Measurements from ENCODE around the gene TYW1B.
"Not testable (repeated sequence)": the region's sequence is repeated elsewhere in the genome, so short reads cannot be mapped to it uniquely, and the experiment has no call there.

The TYW1B gene

GRCh38 chr7:72710983-72711382, 117.0 kb downstream of the TYW1B start:
- H3K9me3 Mint-ChIP-seq = peaks cover 1% of the 10 kb centered on the region
- ATAC-seq (ENCODE audit: low read depth) = no peak
- H3K36me3 Mint-ChIP-seq = peaks cover 34% of the 10 kb centered on the region
- no peak for DNase-seq (ENCODE audit: low spot score in 2 of 2)
- no peak overlapping the region for H3K4me3 Mint-ChIP-seq
- no peak overlapping the region for H3K27ac Mint-ChIP-seq
- H3K4me1 Mint-ChIP-seq = no peaks in the 10 kb centered on the region
- H3K27me3 Mint-ChIP-seq = no peaks in the 10 kb centered on the region

DNA sequence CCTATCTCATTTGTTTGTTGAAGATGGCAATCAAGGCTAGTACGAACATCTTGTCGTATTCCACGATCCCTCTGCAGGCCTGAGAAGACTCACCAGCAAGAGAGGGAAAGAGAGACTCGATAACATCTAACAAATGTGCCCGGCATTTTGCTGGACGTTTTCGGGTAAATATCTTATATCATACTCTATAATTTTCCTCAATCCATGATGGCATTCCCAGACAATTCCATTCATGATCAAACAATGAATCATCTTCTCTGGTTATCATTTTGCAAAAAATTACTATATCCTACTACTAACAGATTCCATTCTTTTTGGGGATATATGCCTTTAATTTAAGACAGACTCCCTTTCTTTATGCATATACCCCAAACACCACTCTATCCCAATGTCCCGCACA, 118.1 kb downstream of the TYW1B start:
- no peak overlapping the region for H3K27ac Mint-ChIP-seq
- no peaks in the 10 kb centered on the region for H3K4me1 Mint-ChIP-seq

DNA sequence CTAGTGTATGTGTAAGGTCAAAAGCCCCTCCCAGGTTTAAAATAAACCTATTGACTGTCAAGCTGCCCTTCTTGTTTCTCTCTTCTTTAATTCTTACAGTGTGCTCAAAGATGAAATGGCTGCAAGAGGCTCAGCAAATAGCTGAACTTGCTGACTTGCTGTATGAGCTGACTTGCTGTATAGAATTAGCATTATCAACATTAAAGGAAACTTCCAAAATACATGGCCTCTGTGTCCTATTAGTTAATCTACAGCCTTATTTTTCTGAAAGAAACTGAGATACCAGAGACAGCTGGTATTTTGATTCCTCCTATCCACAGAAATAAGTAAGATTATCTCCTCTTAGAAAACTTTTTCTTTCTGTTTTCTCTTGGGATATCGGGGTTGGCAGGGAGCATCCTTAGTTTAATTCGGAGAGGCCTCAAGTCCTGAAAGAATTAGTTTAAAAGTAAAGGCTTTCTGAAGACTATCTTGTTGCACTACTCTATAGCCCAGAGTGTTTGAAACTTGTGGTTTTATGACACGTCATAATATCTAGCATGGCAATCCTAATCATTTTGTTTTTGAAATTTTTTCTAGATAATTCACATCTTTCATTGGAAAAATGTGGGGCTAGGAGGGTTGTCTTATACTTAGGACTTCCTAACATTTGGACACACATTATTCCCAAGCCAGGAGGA, 119.5 kb downstream of the TYW1B start:
- H3K9me3 Mint-ChIP-seq; H3K4me1 Mint-ChIP-seq; H3K4me3 Mint-ChIP-seq; DNase-seq (ENCODE audit: low spot score in 2 of 2); H3K27me3 Mint-ChIP-seq; ATAC-seq (ENCODE audit: low read depth); H3K27ac Mint-ChIP-seq: not testable (repeated sequence)
- peaks cover 37% of the 10 kb centered on the region for H3K36me3 Mint-ChIP-seq

More for the DNA sequence above, 118.1 kb downstream of the TYW1B start:
- Mint-ChIP-seq H3K27me3 (no peaks in the 10 kb centered on the region), H3K4me3 (no peak overlapping the region), H3K9me3 (peaks cover 1% of the 10 kb centered on the region), H3K36me3 (peaks cover 37% of the 10 kb centered on the region)
- DNase-seq (ENCODE audit: low spot score in 2 of 2) = no peak
- no peak for ATAC-seq (ENCODE audit: low read depth)

DNA sequence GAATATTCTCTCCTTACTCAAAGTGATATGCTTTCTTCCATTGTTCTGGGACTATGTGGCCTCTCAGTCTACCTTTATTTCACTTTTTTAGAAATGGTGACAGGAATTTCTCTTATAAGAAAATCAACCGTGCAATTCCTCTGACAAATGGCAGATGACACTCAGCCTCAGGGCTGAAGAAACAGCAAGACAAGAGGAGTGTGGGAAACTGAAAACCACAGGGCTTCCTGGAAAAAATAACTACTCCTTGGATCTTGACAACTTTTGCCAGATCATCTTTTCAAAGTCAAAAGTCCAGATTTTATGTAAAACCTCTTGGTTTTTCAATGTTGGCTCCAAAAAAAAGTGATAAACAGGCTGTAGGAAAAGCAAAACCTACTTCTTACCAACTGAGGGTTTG, 121.5 kb downstream of the TYW1B start:
- ATAC-seq (ENCODE audit: low read depth) (no peak), DNase-seq (ENCODE audit: low spot score in 2 of 2) (no peak)
- no peak overlapping the region for H3K4me3 Mint-ChIP-seq
- peaks cover 1% of the 10 kb centered on the region for H3K9me3 Mint-ChIP-seq
- peaks cover 32% of the 10 kb centered on the region for H3K36me3 Mint-ChIP-seq
- no peak overlapping the region for H3K27ac Mint-ChIP-seq
- H3K27me3 Mint-ChIP-seq = no peaks in the 10 kb centered on the region
- no peaks in the 10 kb centered on the region for H3K4me1 Mint-ChIP-seq

- H3K4me3 Mint-ChIP-seq; ATAC-seq (ENCODE audit: low read depth); H3K9me3 Mint-ChIP-seq; DNase-seq (ENCODE audit: low spot score in 2 of 2); H3K27me3 Mint-ChIP-seq; H3K27ac Mint-ChIP-seq; H3K4me1 Mint-ChIP-seq: not testable (repeated sequence)
- peaks cover 31% of the 10 kb centered on the region for H3K36me3 Mint-ChIP-seq
Measured at GRCh38 chr7:72705693-72706092, 122.3 kb downstream of the TYW1B start.

GRCh38 chr7:72704894-72705293, 123.1 kb downstream of the TYW1B start:
- ATAC-seq (ENCODE audit: low read depth) = no peak
- Mint-ChIP-seq H3K4me1 (no peaks in the 10 kb centered on the region), H3K9me3 (no peaks in the 10 kb centered on the region), H3K27ac (no peak overlapping the region), H3K4me3 (no peak overlapping the region), H3K27me3 (no peaks in the 10 kb centered on the region), H3K36me3 (peaks cover 26% of the 10 kb centered on the region)
- no peak for DNase-seq (ENCODE audit: low spot score in 2 of 2)

- not testable (repeated sequence) for H3K27me3 Mint-ChIP-seq; DNase-seq (ENCODE audit: low spot score in 2 of 2); H3K9me3 Mint-ChIP-seq; H3K36me3 Mint-ChIP-seq; H3K27ac Mint-ChIP-seq; H3K4me1 Mint-ChIP-seq; ATAC-seq (ENCODE audit: low read depth); H3K4me3 Mint-ChIP-seq
Measured at GRCh38 chr7:72700548-72700947, 127.5 kb downstream of the TYW1B start.

DNA sequence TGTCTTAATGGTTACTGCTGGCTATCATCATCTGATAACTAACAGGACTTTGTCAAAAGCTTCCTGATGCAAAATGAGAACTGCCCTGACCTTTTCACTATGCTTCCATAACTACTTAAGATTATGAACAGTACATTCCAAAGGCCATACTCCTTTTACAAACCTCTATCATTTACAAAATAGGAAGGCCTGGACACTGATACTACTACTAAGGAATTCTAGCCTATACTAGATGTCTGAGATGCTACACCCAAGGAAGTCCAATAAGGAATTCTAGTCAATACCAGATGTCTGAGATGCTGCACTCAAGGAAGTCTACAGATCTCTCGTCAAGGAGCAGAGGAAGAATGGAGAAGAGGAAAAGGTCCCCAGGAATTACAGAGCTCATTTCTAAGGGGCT, 130.9 kb downstream of the TYW1B start:
- DNase-seq (ENCODE audit: low spot score in 2 of 2); H3K4me3 Mint-ChIP-seq; H3K9me3 Mint-ChIP-seq; H3K27ac Mint-ChIP-seq; H3K4me1 Mint-ChIP-seq; H3K27me3 Mint-ChIP-seq; ATAC-seq (ENCODE audit: low read depth): not testable (repeated sequence)
- peaks cover 20% of the 10 kb centered on the region for H3K36me3 Mint-ChIP-seq

- H3K4me3 Mint-ChIP-seq; H3K4me1 Mint-ChIP-seq; H3K9me3 Mint-ChIP-seq; DNase-seq (ENCODE audit: low spot score in 2 of 2); H3K27me3 Mint-ChIP-seq; H3K27ac Mint-ChIP-seq; ATAC-seq (ENCODE audit: low read depth): not testable (repeated sequence)
- H3K36me3 Mint-ChIP-seq = peaks cover 17% of the 10 kb centered on the region
Measured at GRCh38 chr7:72696643-72697042, 131.4 kb downstream of the TYW1B start.

- peaks cover 14% of the 10 kb centered on the region for H3K36me3 Mint-ChIP-seq
- ATAC-seq (ENCODE audit: low read depth) = not testable (repeated sequence)
Measured at GRCh38 chr7:72695482-72695881, 132.5 kb downstream of the TYW1B start.

DNA sequence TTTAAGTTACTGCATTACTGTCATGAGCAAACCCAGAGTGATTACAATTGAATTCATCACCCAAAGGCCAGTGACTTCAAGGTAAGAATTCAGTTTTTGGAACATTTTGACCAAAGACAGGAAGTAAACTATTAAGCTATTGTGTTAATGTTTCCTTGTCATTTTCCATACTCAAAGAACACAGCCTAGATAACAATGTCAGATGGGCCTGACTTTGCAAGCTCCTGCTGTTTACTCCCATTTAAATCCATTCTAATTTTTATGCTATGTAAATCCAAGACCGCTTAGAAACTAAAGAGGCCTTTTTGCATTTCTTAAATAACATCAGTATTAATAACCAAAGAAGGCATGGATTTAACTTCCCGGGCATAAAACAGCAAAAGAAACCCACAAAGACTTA, 136.6 kb downstream of the TYW1B start:
- not testable (repeated sequence) for H3K4me1 Mint-ChIP-seq

More at GRCh38 chr7:72695482-72695881, 132.5 kb downstream of the TYW1B start:
- not testable (repeated sequence) for H3K4me3 Mint-ChIP-seq; H3K9me3 Mint-ChIP-seq; DNase-seq (ENCODE audit: low spot score in 2 of 2); H3K4me1 Mint-ChIP-seq; H3K27ac Mint-ChIP-seq; H3K27me3 Mint-ChIP-seq

GRCh38 chr7:72690177-72690576, 137.8 kb downstream of the TYW1B start:
- H3K36me3 Mint-ChIP-seq = peaks cover 23% of the 10 kb centered on the region
- H3K27ac Mint-ChIP-seq = not testable (repeated sequence)

More for the DNA sequence above, 136.6 kb downstream of the TYW1B start:
- not testable (repeated sequence) for H3K27ac Mint-ChIP-seq; H3K4me3 Mint-ChIP-seq; ATAC-seq (ENCODE audit: low read depth); H3K27me3 Mint-ChIP-seq; DNase-seq (ENCODE audit: low spot score in 2 of 2); H3K9me3 Mint-ChIP-seq
- H3K36me3 Mint-ChIP-seq = peaks cover 19% of the 10 kb centered on the region

DNA sequence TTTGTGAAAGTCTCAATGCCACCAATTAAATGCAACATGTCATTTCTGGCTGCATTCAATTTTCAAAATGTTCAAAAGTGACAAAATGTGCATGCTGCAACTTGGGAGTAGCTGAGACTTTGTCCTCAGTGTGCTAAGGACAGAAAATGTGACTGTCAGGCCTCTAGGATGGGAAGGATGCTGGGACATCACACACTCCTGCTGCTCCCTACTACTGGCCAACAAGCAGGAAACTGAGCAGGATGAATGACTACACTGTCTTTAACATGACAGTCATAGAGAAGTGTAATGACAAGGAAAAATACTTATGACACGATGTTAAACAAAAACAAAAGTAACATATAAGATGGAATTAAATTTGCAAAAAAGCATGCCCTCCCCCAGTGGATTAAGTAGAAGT, 138.7 kb downstream of the TYW1B start:
- not testable (repeated sequence) for H3K27ac Mint-ChIP-seq; H3K4me3 Mint-ChIP-seq; H3K27me3 Mint-ChIP-seq; H3K4me1 Mint-ChIP-seq; H3K9me3 Mint-ChIP-seq; ATAC-seq (ENCODE audit: low read depth); DNase-seq (ENCODE audit: low spot score in 2 of 2)
- peaks cover 21% of the 10 kb centered on the region for H3K36me3 Mint-ChIP-seq

More at GRCh38 chr7:72690177-72690576, 137.8 kb downstream of the TYW1B start:
- H3K9me3 Mint-ChIP-seq; H3K4me3 Mint-ChIP-seq; ATAC-seq (ENCODE audit: low read depth); DNase-seq (ENCODE audit: low spot score in 2 of 2); H3K27me3 Mint-ChIP-seq; H3K4me1 Mint-ChIP-seq: not testable (repeated sequence)

DNA sequence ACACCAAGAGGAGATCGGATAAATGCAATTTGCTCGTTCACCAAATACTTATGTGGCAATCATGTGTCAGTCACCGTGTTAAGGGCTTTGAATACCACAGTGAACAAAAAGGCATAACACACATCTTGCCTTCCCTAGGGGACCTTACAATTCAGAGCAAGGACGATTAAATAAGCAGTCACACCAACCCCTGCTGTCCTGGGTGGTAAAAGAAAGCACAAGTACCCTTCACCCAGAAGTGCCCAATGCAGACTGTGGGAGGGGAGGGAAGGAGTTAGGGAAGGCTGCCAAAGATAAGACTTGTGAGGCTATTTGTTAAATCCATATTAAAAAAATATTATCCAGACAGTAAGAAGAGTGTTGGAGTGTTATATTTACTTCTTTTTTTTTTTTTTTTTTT, 146.8 kb downstream of the TYW1B start:
- H3K27ac Mint-ChIP-seq = peak overlapping the region; percentile 8
- not testable (repeated sequence) for DNase-seq (ENCODE audit: low spot score in 2 of 2); H3K4me1 Mint-ChIP-seq; H3K4me3 Mint-ChIP-seq; H3K9me3 Mint-ChIP-seq; H3K27me3 Mint-ChIP-seq; ATAC-seq (ENCODE audit: low read depth)
- H3K36me3 Mint-ChIP-seq = peaks cover 22% of the 10 kb centered on the region

DNA sequence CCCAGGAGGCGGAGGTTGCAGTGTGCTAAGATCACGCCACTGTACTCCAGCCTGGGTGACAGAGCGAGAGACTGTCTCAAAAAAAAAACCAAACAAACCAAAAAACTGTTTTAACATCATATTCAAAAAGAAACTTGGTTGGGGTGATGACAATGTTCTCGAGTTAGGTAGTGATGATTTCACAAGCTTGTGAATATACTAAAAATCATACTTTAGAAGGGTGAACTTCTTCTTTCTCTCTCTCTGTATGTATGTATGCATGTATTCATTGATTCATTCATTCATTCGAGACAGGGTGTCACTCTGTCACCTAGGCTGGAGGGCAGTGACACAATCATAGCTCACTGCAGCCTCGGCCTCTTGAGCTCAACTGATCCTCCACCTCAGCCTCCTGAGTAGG, 151.1 kb downstream of the TYW1B start:
- not testable (repeated sequence) for H3K4me1 Mint-ChIP-seq; H3K27ac Mint-ChIP-seq; DNase-seq (ENCODE audit: low spot score in 2 of 2); H3K4me3 Mint-ChIP-seq; H3K9me3 Mint-ChIP-seq; ATAC-seq (ENCODE audit: low read depth); H3K27me3 Mint-ChIP-seq
- peaks cover 21% of the 10 kb centered on the region for H3K36me3 Mint-ChIP-seq
